ENCODE measurements around the gene ST7. TPM values are rescaled to one million over a fixed set of nuclear protein-coding genes. Genes with fewer than 3 reads are reported as not detected.

The ST7 gene
- total RNA-seq, 4 donors from 2014 or later: 13.5 to 24.9 (median 18.6) TPM

DNA sequence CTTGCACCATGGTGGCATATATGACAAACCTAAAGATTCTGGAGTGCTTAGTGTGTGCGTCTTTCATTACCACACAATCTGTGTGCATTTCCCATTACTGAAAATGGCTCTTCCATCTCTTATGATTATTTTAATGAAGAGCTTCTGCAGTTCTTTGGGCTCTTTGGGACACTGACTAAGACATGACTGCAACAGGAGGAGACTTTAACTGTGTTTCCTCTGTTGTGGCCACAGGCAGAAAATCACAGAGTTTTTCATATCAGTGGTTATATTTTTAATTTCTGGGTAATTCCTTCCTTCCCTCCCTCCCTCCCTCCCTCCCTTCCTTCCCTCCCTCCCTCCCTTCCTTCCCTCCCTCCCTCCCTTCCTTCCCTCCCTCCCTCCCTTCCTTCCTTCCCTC lies 311.4 kb downstream of the ST7 start:
- WGBS, 2 donors: 0 to 53% methylated on average over 1 of the region's 1 CpG
- no peak overlapping the region for H3K27ac ChIP-seq
- H3K27me3 ChIP-seq: no peaks in the 10 kb centered on the region
- TF ChIP-seq POLR2A (IDR thresholded peaks at IDR 0.05) (no peak), EP300 (IDR thresholded peaks at IDR 0.05) (no peak)
- TF ChIP-seq, protein P1, sequence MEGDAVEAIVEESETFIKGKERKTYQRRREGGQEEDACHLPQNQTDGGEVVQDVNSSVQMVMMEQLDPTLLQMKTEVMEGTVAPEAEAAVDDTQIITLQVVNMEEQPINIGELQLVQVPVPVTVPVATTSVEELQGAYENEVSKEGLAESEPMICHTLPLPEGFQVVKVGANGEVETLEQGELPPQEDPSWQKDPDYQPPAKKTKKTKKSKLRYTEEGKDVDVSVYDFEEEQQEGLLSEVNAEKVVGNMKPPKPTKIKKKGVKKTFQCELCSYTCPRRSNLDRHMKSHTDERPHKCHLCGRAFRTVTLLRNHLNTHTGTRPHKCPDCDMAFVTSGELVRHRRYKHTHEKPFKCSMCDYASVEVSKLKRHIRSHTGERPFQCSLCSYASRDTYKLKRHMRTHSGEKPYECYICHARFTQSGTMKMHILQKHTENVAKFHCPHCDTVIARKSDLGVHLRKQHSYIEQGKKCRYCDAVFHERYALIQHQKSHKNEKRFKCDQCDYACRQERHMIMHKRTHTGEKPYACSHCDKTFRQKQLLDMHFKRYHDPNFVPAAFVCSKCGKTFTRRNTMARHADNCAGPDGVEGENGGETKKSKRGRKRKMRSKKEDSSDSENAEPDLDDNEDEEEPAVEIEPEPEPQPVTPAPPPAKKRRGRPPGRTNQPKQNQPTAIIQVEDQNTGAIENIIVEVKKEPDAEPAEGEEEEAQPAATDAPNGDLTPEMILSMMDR (IDR thresholded peaks at IDR 0.05): no peak
- H3K4me3 ChIP-seq: no peak overlapping the region
- H3K9me3 ChIP-seq: no peaks in the 10 kb centered on the region
- DNase-seq (ENCODE audit: low spot score in 2 of 2): no peak
- no peaks in the 10 kb centered on the region for H3K36me3 ChIP-seq
- H3K4me1 ChIP-seq: no peaks in the 10 kb centered on the region

DNA sequence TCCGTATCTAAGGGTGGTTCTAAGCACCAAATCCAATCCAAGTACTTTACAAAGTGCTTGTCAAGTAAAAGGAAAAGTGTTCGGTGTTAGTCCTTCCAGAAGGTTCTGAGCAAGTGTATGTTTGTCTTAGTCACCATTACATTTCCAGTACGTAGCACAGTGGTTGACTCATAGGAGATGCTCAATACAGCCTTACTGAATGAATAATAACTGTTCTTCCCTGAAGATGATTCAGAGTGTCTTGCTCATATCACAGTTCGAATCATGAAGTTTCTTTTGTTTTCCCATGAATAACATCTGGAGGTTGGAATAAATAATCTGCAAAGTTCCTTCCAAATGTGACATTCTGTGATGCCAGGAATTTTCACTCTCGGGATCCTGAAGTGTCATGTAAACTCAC lies 316.1 kb downstream of the ST7 start:
- WGBS, 2 donors: 35 to 41% methylated on average over 5 of the region's 5 CpGs
- Histone ChIP-seq H3K4me1 (no peaks in the 10 kb centered on the region), H3K9me3 (no peaks in the 10 kb centered on the region), H3K36me3 (no peaks in the 10 kb centered on the region), H3K27ac (peak overlapping the region in 1 of 4 donors; percentile 46), H3K4me3 (no peak overlapping the region), H3K27me3 (no peaks in the 10 kb centered on the region)
- DNase-seq (ENCODE audit: low spot score in 2 of 2): no peak
- TF ChIP-seq EP300 (IDR thresholded peaks at IDR 0.05) (no peak), POLR2A (IDR thresholded peaks at IDR 0.05) (no peak)
- TF ChIP-seq, protein P1 (IDR thresholded peaks at IDR 0.05): no peak

DNA sequence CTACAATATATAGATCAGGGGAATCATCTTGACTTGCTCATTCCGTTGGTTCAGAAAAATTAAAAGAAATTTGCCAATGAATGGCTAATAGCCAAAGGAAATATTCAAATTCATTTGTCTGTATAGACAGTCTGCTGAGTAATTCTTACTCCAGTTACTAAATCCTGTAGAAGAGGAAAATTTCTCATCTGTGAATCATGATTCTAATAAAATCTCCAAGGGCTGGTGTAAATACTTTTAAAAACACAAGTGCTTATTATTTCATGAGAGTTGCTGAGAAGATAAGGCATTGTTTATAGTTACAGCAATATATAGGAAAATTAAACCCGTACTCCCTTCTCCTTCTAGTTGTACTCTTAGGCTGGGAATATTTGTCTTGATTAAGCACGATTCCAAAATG lies 316.6 kb downstream of the ST7 start:
- Histone ChIP-seq H3K9me3 (no peaks in the 10 kb centered on the region), H3K27me3 (no peaks in the 10 kb centered on the region), H3K4me1 (no peaks in the 10 kb centered on the region), H3K36me3 (no peaks in the 10 kb centered on the region), H3K4me3 (no peak overlapping the region), H3K27ac (peak overlapping the region in 1 of 4 donors; percentile 46)
- no peak for DNase-seq (ENCODE audit: low spot score in 2 of 2)
- TF ChIP-seq EP300 (IDR thresholded peaks at IDR 0.05): no peak
- no peak for TF ChIP-seq POLR2A (IDR thresholded peaks at IDR 0.05)
- TF ChIP-seq, protein P1 (IDR thresholded peaks at IDR 0.05): no peak
- 48 to 49% methylated on average over 3 of the region's 3 CpGs for WGBS, 2 donors

- no peaks in the 10 kb centered on the region for H3K4me1 ChIP-seq
- H3K9me3 ChIP-seq: no peaks in the 10 kb centered on the region
- H3K4me3 ChIP-seq: no peak overlapping the region
- TF ChIP-seq EP300 (IDR thresholded peaks at IDR 0.05): no peak
- TF ChIP-seq, protein P1 (IDR thresholded peaks at IDR 0.05): no peak
- no peak for TF ChIP-seq POLR2A (IDR thresholded peaks at IDR 0.05)
- H3K27ac ChIP-seq: no peak overlapping the region
- no peaks in the 10 kb centered on the region for H3K27me3 ChIP-seq
- no peak for DNase-seq (ENCODE audit: low spot score in 2 of 2)
- 54 to 73% methylated on average over 9 of the region's 9 CpGs for WGBS, 2 donors
- H3K36me3 ChIP-seq: no peaks in the 10 kb centered on the region
These were observed 317.1 kb downstream of the ST7 start for GRCh38 chr7:117270371-117270770.

GRCh38 chr7:117271566-117271965 lies 318.3 kb downstream of the ST7 start:
- no peaks in the 10 kb centered on the region for H3K9me3 ChIP-seq
- no peak overlapping the region for H3K4me3 ChIP-seq
- no peak overlapping the region for H3K27ac ChIP-seq
- H3K4me1 ChIP-seq: no peaks in the 10 kb centered on the region
- DNase-seq (ENCODE audit: low spot score in 2 of 2): no peak
- no peaks in the 10 kb centered on the region for H3K27me3 ChIP-seq
- no peaks in the 10 kb centered on the region for H3K36me3 ChIP-seq
- 79 to 80% methylated on average over 3 of the region's 3 CpGs for WGBS, 2 donors
- TF ChIP-seq POLR2A (IDR thresholded peaks at IDR 0.05): no peak
- no peak for TF ChIP-seq EP300 (IDR thresholded peaks at IDR 0.05)
- TF ChIP-seq, protein P1 (IDR thresholded peaks at IDR 0.05): no peak

Data from tibial nerve (tissue), 4 donors.